Naive thymus-derived CD8-positive, alpha-beta T cell (primary cell): ENCODE results near the gene IDI2. TPM values are rescaled to one million over a fixed set of nuclear protein-coding genes. Genes with fewer than 3 reads are reported as not detected.

ENCODE experiments used
- ATAC-seq, 2 donors: fragments of 150-1000 bp; cut with Tn5 transposase in 1 of 2; sonication (Bioruptor Pico), chemical (Tn5 transposase) in 1 of 2; 1 replicate in 1 of 2; 2 replicates in 1 of 2; pipeline ENCODE4 v1.10.0; 2021; ENCODE audit warnings: mild to moderate bottlenecking in 2 of 2, moderate library complexity in 2 of 2
- POLR2A ChIA-PET: fragments of 350-600 bp; sonication (Branson Sonifier 250); formaldehyde crosslinking; loops from one replicate; lab custom pipeline; 2021; ENCODE audit warnings: antibody characterized with exemption; lab: Charles Lee
- DNase-seq, 10 donors: peaks; one replicate each; pipeline versions ENCODE4 v3.0.0 to v3.0.0-alpha.2; 2020 to 2022
- H3K27ac Mint-ChIP-seq, 10 donors: one replicate each; pipeline ENCODE4 v1.8.0; 2020 to 2022; ENCODE audit warnings: mild to moderate bottlenecking in 10 of 10, mixed read lengths in 10 of 10, moderate library complexity in 4 of 10, inconsistent platforms in 1 of 10
- H3K27me3 Mint-ChIP-seq, 5 donors: one replicate each; pipeline ENCODE4 v1.8.0; 2021 to 2022; ENCODE audit warnings: mixed read lengths in 5 of 5
- H3K36me3 Mint-ChIP-seq, 3 donors: one replicate each; pipeline ENCODE4 v1.8.0; 2020 to 2022; ENCODE audit warnings: mixed read lengths in 3 of 3, mild to moderate bottlenecking in 2 of 3, inconsistent platforms in 1 of 3
- H3K4me1 Mint-ChIP-seq, 4 donors: one replicate each; pipeline ENCODE4 v1.8.0; 2021 to 2022; ENCODE audit warnings: mixed read lengths in 4 of 4
- H3K4me3 Mint-ChIP-seq, 10 donors: one replicate each; pipeline ENCODE4 v1.8.0; 2020 to 2022; ENCODE audit warnings: mild to moderate bottlenecking in 10 of 10, mixed read lengths in 10 of 10, moderate library complexity in 6 of 10, inconsistent platforms in 1 of 10
- H3K9me3 Mint-ChIP-seq, 9 donors: one replicate each; pipeline ENCODE4 v1.8.0; 2020 to 2022; ENCODE audit warnings: mixed read lengths in 9 of 9, mild to moderate bottlenecking in 3 of 9, inconsistent platforms in 1 of 9, moderate library complexity in 1 of 9
- polyA plus RNA-seq, 3 donors: library from polyadenylated mRNA; unstranded; fragments of 300-500 nt; fragmentation: Illumina TruSeq; gene quantifications; one replicate each; pipeline ENCODE4 v1.2.3, GENCODE V29; 2021
- total RNA-seq, 8 experiments: library from RNA in 2 of 8; stranded (reverse) in 2 of 8; gene quantifications; one replicate each; pipeline ENCODE4 v1.2.3 and lab custom pipeline; 2021 to 2026

Gene IDI2
- total and polyA plus RNA-seq, 5 experiments from 2014 or later = not detected

GRCh38 chr10:1003884-1004670 is 21.6 kb downstream of the IDI2 start:
- no peak for DNase-seq
- no peaks in the 10 kb centered on the region for H3K27me3 Mint-ChIP-seq
- POLR2A ChIA-PET = interaction anchor here (0.5 to 1.1 kb wide), 2 partner anchors 11 to 45 kb away, joined by 3 read pairs; partner anchors contain the start of gene IDI1
- H3K4me1 Mint-ChIP-seq = peaks cover 0 to 22% (median 11%) of the 10 kb centered on the region in 4 donors
- ATAC-seq = no peak
- H3K9me3 Mint-ChIP-seq = peaks cover 5 to 22% (median 10%) of the 10 kb centered on the region in 9 donors
- no peak overlapping the region for H3K4me3 Mint-ChIP-seq
- H3K36me3 Mint-ChIP-seq = peaks cover 31 to 96% (median 70%) of the 10 kb centered on the region in 3 donors
- peak overlapping the region in 1 of 10 donors; percentile 28 for H3K27ac Mint-ChIP-seq

- H3K9me3 Mint-ChIP-seq = peaks cover 5 to 22% (median 10%) of the 10 kb centered on the region in 9 donors
- H3K27ac Mint-ChIP-seq = peak overlapping the region in 1 of 10 donors; percentile 14
- H3K4me3 Mint-ChIP-seq = no peak overlapping the region
- ATAC-seq (no peak), DNase-seq (no peak)
- peaks cover 31 to 96% (median 70%) of the 10 kb centered on the region in 3 donors for H3K36me3 Mint-ChIP-seq
- H3K4me1 Mint-ChIP-seq = peaks cover 0 to 19% (median 11%) of the 10 kb centered on the region in 4 donors
- POLR2A ChIA-PET = no interaction called here
- no peaks in the 10 kb centered on the region for H3K27me3 Mint-ChIP-seq
Observed at GRCh38 chr10:1002425-1003006, 23.1 kb downstream of the IDI2 start.

- Mint-ChIP-seq H3K4me3 (no peak overlapping the region), H3K9me3 (peaks cover 0 to 15% (median 5%) of the 10 kb centered on the region in 9 donors), H3K36me3 (peaks cover 22 to 95% (median 54%) of the 10 kb centered on the region in 3 donors), H3K27ac (peak overlapping the region in 1 of 10 donors; percentile 80), H3K27me3 (no peaks in the 10 kb centered on the region), H3K4me1 (peaks cover 0 to 16% (median 8%) of the 10 kb centered on the region in 4 donors)
- POLR2A ChIA-PET = interaction anchor here (2.5 kb wide), 1 partner anchor 9 kb away, joined by 13 read pairs; the partner anchor contains the start of gene GTPBP4
- ATAC-seq (no peak), DNase-seq (no peak)
Observed at GRCh38 chr10:997266-998022, 28.2 kb downstream of the IDI2 start.

- Mint-ChIP-seq H3K9me3 (peaks cover 0 to 1% (median 0%) of the 10 kb centered on the region in 9 donors), H3K4me1 (peaks cover under 1 to 19% (median 8%) of the 10 kb centered on the region in 4 donors), H3K27me3 (no peaks in the 10 kb centered on the region), H3K36me3 (peaks cover 11 to 86% (median 41%) of the 10 kb centered on the region in 3 donors), H3K27ac (peak overlapping the region in 1 of 10 donors; percentile 3), H3K4me3 (no peak overlapping the region)
- ATAC-seq (no peak), DNase-seq (no peak)
- POLR2A ChIA-PET = no interaction called here
Observed at GRCh38 chr10:996031-996430, 29.6 kb downstream of the IDI2 start.

GRCh38 chr10:995559-995926 is 30.1 kb downstream of the IDI2 start:
- Mint-ChIP-seq H3K4me1 (peaks cover 6 to 23% (median 12%) of the 10 kb centered on the region in 4 donors), H3K27me3 (no peaks in the 10 kb centered on the region), H3K36me3 (peaks cover 6 to 85% (median 36%) of the 10 kb centered on the region in 3 donors), H3K4me3 (no peak overlapping the region), H3K9me3 (no peaks in the 10 kb centered on the region), H3K27ac (peak overlapping the region in 4 of 10 donors; percentile 12 to 63 (median 50))
- no peak for DNase-seq
- ATAC-seq = no peak
- POLR2A ChIA-PET = no interaction called here

GRCh38 chr10:994836-995558 is 30.7 kb downstream of the IDI2 start:
- DNase-seq (no peak), ATAC-seq (no peak)
- Mint-ChIP-seq H3K9me3 (no peaks in the 10 kb centered on the region), H3K36me3 (peaks cover 5 to 81% (median 32%) of the 10 kb centered on the region in 3 donors), H3K4me1 (peaks cover 11 to 28% (median 15%) of the 10 kb centered on the region in 4 donors), H3K27me3 (no peaks in the 10 kb centered on the region), H3K4me3 (peak overlapping the region in 1 of 10 donors; percentile 3), H3K27ac (peak overlapping the region in 6 of 10 donors; percentile 12 to 63 (median 52))
- POLR2A ChIA-PET = no interaction called here

- DNase-seq (no peak), ATAC-seq (no peak)
- Mint-ChIP-seq H3K4me3 (no peak overlapping the region), H3K36me3 (peaks cover 5 to 62% (median 13%) of the 10 kb centered on the region in 3 donors), H3K9me3 (no peaks in the 10 kb centered on the region), H3K27me3 (no peaks in the 10 kb centered on the region), H3K4me1 (peaks cover 23 to 44% (median 29%) of the 10 kb centered on the region in 4 donors), H3K27ac (peak overlapping the region in 1 of 10 donors; percentile 31)
- POLR2A ChIA-PET = no interaction called here
Observed at GRCh38 chr10:992871-993270, 32.8 kb downstream of the IDI2 start.

GRCh38 chr10:992467-992866 is 33.2 kb downstream of the IDI2 start:
- POLR2A ChIA-PET = no interaction called here
- DNase-seq (no peak), ATAC-seq (no peak)
- no peaks in the 10 kb centered on the region for H3K9me3 Mint-ChIP-seq
- peaks cover under 1 to 58% (median 12%) of the 10 kb centered on the region in 3 donors for H3K36me3 Mint-ChIP-seq
- no peaks in the 10 kb centered on the region for H3K27me3 Mint-ChIP-seq
- H3K27ac Mint-ChIP-seq = no peak overlapping the region
- peaks cover 24 to 47% (median 32%) of the 10 kb centered on the region in 4 donors for H3K4me1 Mint-ChIP-seq
- no peak overlapping the region for H3K4me3 Mint-ChIP-seq

- peaks cover 0 to 43% (median 4%) of the 10 kb centered on the region in 3 donors for H3K36me3 Mint-ChIP-seq
- H3K4me3 Mint-ChIP-seq = peak overlapping the region in 8 of 10 donors; percentile 12 to 70 (median 54)
- no peaks in the 10 kb centered on the region for H3K9me3 Mint-ChIP-seq
- peak overlapping the region in 9 of 10 donors; percentile 6 to 99 (median 47) for H3K27ac Mint-ChIP-seq
- ATAC-seq = no peak
- H3K4me1 Mint-ChIP-seq = peaks cover 26 to 56% (median 45%) of the 10 kb centered on the region in 4 donors
- POLR2A ChIA-PET = no interaction called here
- DNase-seq = no peak
- no peaks in the 10 kb centered on the region for H3K27me3 Mint-ChIP-seq
Observed at GRCh38 chr10:990808-991207, 34.9 kb downstream of the IDI2 start.

GRCh38 chr10:988667-989545 is 36.8 kb downstream of the IDI2 start:
- ATAC-seq (peak; percentile 6 to 19), DNase-seq (no peak)
- H3K27me3 Mint-ChIP-seq = no peaks in the 10 kb centered on the region
- peak overlapping the region; percentile 90 to 99 (median 96) for H3K4me3 Mint-ChIP-seq
- peaks cover 0 to 24% (median 0%) of the 10 kb centered on the region in 3 donors for H3K36me3 Mint-ChIP-seq
- POLR2A ChIA-PET = interaction anchor here (0.6 to 2.5 kb wide), 10 partner anchors 10 to 88 kb away, joined by 3 to 15 read pairs (median 5); partner anchors contain the start of genes IDI1, LARP4B and WDR37
- peak overlapping the region; percentile 88 to 99 (median 98) for H3K27ac Mint-ChIP-seq
- no peaks in the 10 kb centered on the region for H3K9me3 Mint-ChIP-seq
- peaks cover 17 to 50% (median 45%) of the 10 kb centered on the region in 4 donors for H3K4me1 Mint-ChIP-seq
